Mesendoderm (in vitro differentiated cells): ENCODE measurements around the gene IGSF9B.
A peak's percentile ranks its signal among the peaks of the same experiment; 100 is the strongest.

Experiments
- DNase-seq: peaks from one replicate; pipeline ENCODE4 v3.0.0; 2013
- H2AK5ac ChIP-seq: 2 replicates; pipeline ENCODE4 v1.6.1; 2013; ENCODE audit warnings: low read length, inconsistent platforms
- H2BK120ac ChIP-seq: 2 replicates; pipeline ENCODE4 v1.6.1; 2013; ENCODE audit warnings: low read depth, mild to moderate bottlenecking, low read length, moderate library complexity, mixed read lengths
- H2BK15ac ChIP-seq: replicated peaks from 2 replicates; pipeline ENCODE4 v1.6.1; 2013; ENCODE audit warnings: low read depth, mild to moderate bottlenecking, moderate library complexity
- H2BK5ac ChIP-seq: 2 replicates; pipeline ENCODE4 v1.6.1; 2013; ENCODE audit warnings: low read length, inconsistent platforms
- H3K18ac ChIP-seq: 2 replicates; pipeline ENCODE4 v1.6.1; 2013; ENCODE audit warnings: mild to moderate bottlenecking, low read length, mixed read lengths
- H3K23ac ChIP-seq: one replicate; pipeline ENCODE4 v1.6.1; 2013; ENCODE audit warnings: low read length
- H3K27ac ChIP-seq: 2 replicates; pipeline ENCODE4 v1.5.1; 2013; ENCODE audit warnings: low read depth, mild to moderate bottlenecking, inconsistent platforms, low read length, moderate library complexity
- H3K27me3 ChIP-seq: 2 replicates; pipeline ENCODE4 v1.6.1; 2013; ENCODE audit warnings: low read length, control low read depth, mild to moderate bottlenecking, inconsistent platforms; ENCODE audit not compliant: insufficient read depth, poor library complexity
- H3K36me3 ChIP-seq: 2 replicates; pipeline ENCODE4 v1.6.1; 2013; ENCODE audit warnings: low read length, inconsistent platforms; ENCODE audit not compliant: control insufficient read depth, insufficient read depth
- H3K4ac ChIP-seq: one replicate; pipeline ENCODE4 v1.6.1; 2013; ENCODE audit warnings: low read depth, mild to moderate bottlenecking, low read length, moderate library complexity
- H3K4me1 ChIP-seq: 2 replicates; pipeline ENCODE4 v1.6.1; 2013; ENCODE audit warnings: low read depth, low read length, inconsistent platforms; ENCODE audit not compliant: control insufficient read depth
- H3K4me2 ChIP-seq: 2 replicates; pipeline ENCODE4 v1.6.1; 2013; ENCODE audit warnings: low read length
- H3K4me3 ChIP-seq: 2 replicates; pipeline ENCODE4 v1.5.1; 2013; ENCODE audit warnings: mild to moderate bottlenecking, low read length
- H3K56ac ChIP-seq: one replicate; pipeline ENCODE4 v1.6.1; 2013; ENCODE audit warnings: low read length
- H3K79me1 ChIP-seq: 2 replicates; pipeline ENCODE4 v1.6.1; 2013; ENCODE audit warnings: low read length, inconsistent platforms
- H3K79me2 ChIP-seq: 2 replicates; pipeline ENCODE4 v1.6.1; 2013; ENCODE audit warnings: mild to moderate bottlenecking, low read length; ENCODE audit not compliant: control insufficient read depth, insufficient read depth
- H3K9ac ChIP-seq: 2 replicates; pipeline ENCODE4 v1.6.1; 2013; ENCODE audit warnings: low read length, inconsistent platforms
- H4K5ac ChIP-seq: one replicate; pipeline ENCODE4 v1.6.1; 2013; ENCODE audit warnings: low read length
- H4K8ac ChIP-seq: one replicate; pipeline ENCODE4 v1.6.1; 2013; ENCODE audit warnings: low read depth, mild to moderate bottlenecking, control low read depth, low read length, moderate library complexity
- WGBS: extraction: QIAGEN DNeasy Blood & Tissue Kit; methylation state at CpG from one replicate; pipeline ENCODE4 v1.1.7; 2013; ENCODE audit warnings: low lambda C conversion rate, missing lambda C conversion rate; ENCODE audit not compliant: insufficient coverage; ENCODE audit errors: extremely low coverage; 5-methylcytosine and 5-hydroxymethylcytosine counted together

IGSF9B gene

DNA sequence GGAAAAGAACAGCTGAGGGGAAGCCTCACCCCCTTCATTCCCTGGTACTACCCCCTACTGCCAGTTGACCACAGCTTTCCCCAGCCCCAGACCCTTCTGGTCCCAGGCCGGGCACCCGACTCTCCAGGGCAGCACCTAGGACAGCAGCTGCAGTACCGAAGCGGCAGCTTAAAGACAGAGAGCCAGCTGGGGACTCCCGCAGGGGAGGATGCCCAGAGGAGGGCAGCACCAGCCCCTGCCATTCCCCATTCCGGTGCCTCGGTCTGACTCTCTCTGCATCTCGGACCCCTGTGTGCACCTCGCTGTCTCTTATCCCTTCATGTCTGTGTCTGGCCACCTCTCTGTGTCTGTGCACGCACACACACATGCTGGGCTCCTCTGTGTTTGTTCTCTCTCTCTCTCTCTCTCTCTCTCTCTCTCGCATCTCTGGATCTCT is 9.4 kb downstream of the IGSF9B start:
- H3K4me3 ChIP-seq: no peak overlapping the region
- peak; percentile 90 for DNase-seq
- H3K23ac ChIP-seq: no peak overlapping the region
- H2AK5ac ChIP-seq: no peak overlapping the region
- no peak overlapping the region for H4K5ac ChIP-seq
- peaks cover 7% of the 10 kb centered on the region for H3K79me2 ChIP-seq
- H4K8ac ChIP-seq: no peak overlapping the region
- no peak overlapping the region for H2BK5ac ChIP-seq
- no peak overlapping the region for H3K4me2 ChIP-seq
- H3K36me3 ChIP-seq: no peaks in the 10 kb centered on the region
- no peaks in the 10 kb centered on the region for H3K27me3 ChIP-seq
- no peak overlapping the region for H3K56ac ChIP-seq
- H3K18ac ChIP-seq: no peak overlapping the region
- H2BK120ac ChIP-seq: no peak overlapping the region
- WGBS: no CpG with 5 or more reads among the region's 11 CpGs
- no peak overlapping the region for H3K9ac ChIP-seq
- H3K79me1 ChIP-seq: peaks cover 5% of the 10 kb centered on the region
- peaks cover 27% of the 10 kb centered on the region for H3K4me1 ChIP-seq
- no peak overlapping the region for H3K4ac ChIP-seq
- H3K27ac ChIP-seq: no peak overlapping the region
- H2BK15ac ChIP-seq: no peak overlapping the region

DNA sequence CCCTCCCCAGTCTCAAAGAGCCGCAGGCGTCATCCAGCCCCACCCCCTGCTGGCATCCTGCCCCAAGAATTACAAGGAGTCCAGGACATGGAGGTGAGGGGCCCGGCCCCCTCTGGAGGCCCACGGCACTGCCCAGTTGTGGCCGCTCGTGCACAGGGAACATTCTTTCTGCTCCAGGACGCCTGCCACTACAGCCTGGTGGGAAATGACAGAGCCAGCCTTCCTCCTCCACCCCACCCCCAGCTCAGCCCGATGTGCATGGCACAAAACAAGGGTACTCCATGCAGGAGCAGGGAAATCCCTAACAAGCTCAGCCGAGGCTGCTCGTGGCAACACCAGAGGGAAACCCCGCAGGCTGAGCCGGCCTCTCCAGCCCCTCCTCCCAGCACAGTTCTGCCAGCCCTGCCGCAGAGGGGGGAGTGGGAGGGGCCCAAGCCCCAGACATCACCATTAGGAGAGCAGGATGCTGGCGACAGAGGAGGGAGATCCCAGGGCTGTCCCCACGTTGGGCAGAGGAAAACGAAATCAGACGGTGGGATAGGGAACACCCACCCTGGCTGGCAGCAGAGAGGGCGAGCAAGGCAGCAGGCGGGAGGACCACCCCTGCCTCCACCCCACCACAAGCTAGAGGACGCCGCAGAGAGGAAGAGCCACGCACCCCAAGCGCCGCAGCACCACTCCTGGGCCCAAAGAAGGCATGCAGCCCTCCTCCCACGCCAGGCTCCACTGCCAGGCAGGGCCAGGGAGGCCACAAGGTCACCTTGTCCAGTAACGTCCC is 10.0 kb downstream of the IGSF9B start:
- Histone ChIP-seq H3K4me1 (peaks cover 22% of the 10 kb centered on the region), H4K5ac (no peak overlapping the region), H3K23ac (no peak overlapping the region), H2BK5ac (no peak overlapping the region), H4K8ac (no peak overlapping the region), H3K4ac (no peak overlapping the region), H3K79me1 (peaks cover 4% of the 10 kb centered on the region), H2AK5ac (no peak overlapping the region), H3K4me2 (no peak overlapping the region), H3K4me3 (no peak overlapping the region), H3K56ac (no peak overlapping the region), H3K27ac (no peak overlapping the region), H2BK15ac (no peak overlapping the region), H3K18ac (no peak overlapping the region), H3K36me3 (no peaks in the 10 kb centered on the region), H3K9ac (no peak overlapping the region), H3K79me2 (peaks cover 6% of the 10 kb centered on the region), H2BK120ac (no peak overlapping the region), H3K27me3 (no peaks in the 10 kb centered on the region)
- no CpG with 5 or more reads among the region's 26 CpGs for WGBS
- DNase-seq: no peak

DNA sequence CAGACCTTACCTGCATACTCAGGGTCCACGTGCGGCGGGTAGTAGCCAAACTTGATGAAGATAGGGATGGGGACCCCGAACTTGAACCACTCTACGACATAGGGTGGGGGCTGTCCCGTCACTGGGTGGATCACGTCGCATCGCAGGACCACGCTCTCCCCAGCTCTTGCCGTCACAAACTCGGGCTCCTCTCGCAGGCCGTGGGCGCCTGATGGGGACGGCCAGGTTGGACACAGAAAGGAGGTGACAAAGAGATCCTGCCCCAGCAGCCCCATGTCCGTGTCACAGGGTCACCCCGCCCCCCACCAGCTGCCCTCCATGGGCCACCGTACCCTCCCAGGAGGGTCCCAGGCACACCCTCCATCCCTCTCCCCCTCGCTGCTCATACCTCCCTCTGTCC is 10.7 kb downstream of the IGSF9B start:
- Histone ChIP-seq H3K27ac (no peak overlapping the region), H3K4me2 (no peak overlapping the region), H3K9ac (no peak overlapping the region), H3K23ac (no peak overlapping the region), H3K79me2 (peaks cover 6% of the 10 kb centered on the region), H3K4ac (no peak overlapping the region), H3K4me1 (peaks cover 20% of the 10 kb centered on the region), H3K18ac (no peak overlapping the region), H2BK120ac (no peak overlapping the region), H3K27me3 (no peaks in the 10 kb centered on the region), H4K5ac (no peak overlapping the region), H2BK5ac (no peak overlapping the region), H3K79me1 (peaks cover 4% of the 10 kb centered on the region), H2AK5ac (no peak overlapping the region), H4K8ac (no peak overlapping the region), H2BK15ac (no peak overlapping the region), H3K36me3 (no peaks in the 10 kb centered on the region), H3K56ac (no peak overlapping the region), H3K4me3 (no peak overlapping the region)
- no CpG with 5 or more reads among the region's 20 CpGs for WGBS
- no peak for DNase-seq

DNA sequence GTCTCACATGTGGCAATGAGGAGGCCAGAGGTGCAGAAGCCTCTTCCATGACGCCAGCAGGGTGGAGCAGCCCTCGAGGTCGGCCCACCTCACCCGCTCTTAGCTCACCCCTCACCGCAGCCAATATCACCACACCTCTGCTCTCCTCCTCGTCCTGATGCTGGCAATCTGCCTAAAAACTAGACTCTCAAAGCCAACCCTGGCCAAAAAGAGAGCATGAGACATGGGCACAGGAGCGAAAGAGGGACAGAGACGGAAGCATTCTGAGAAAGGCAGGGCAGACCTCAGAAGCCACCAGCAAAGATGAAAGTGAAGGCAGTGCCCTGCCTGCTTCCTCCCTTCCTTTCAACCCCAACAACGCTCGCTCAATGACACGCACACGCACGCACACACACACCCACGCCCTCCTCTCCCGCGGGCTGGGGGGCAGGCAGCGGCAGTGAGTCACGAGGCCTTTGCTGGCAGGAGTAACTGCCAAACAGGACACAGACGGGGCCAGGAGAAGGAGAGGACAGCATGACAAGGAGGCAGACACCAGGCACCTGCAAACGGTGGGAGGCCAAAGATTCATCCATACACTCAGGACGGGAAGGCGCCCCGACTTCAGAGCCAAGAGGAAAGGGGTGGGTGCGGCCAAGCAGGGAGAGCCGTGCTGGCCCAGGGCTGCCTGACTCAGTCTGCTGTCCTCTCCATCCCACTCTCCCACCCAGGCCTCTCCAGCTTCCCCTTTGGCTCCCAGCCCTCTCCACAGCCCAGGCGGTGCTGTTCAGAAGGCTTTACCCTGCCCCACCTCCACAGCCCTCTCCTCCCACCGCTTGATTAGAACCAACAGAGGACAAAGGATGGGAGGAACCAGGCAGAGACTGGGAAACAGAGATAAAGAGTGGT is 11.4 kb downstream of the IGSF9B start:
- Histone ChIP-seq H3K56ac (no peak overlapping the region), H4K5ac (no peak overlapping the region), H3K27ac (no peak overlapping the region), H2BK120ac (no peak overlapping the region), H3K27me3 (no peaks in the 10 kb centered on the region), H3K23ac (no peak overlapping the region), H3K79me1 (peaks cover 6% of the 10 kb centered on the region), H3K79me2 (peaks cover 5% of the 10 kb centered on the region), H3K4ac (no peak overlapping the region), H2BK15ac (no peak overlapping the region), H2BK5ac (no peak overlapping the region), H4K8ac (no peak overlapping the region), H3K4me1 (peaks cover 19% of the 10 kb centered on the region), H3K4me2 (no peak overlapping the region), H3K36me3 (no peaks in the 10 kb centered on the region), H3K4me3 (no peak overlapping the region), H3K9ac (no peak overlapping the region), H3K18ac (no peak overlapping the region), H2AK5ac (no peak overlapping the region)
- no peak for DNase-seq
- WGBS: no CpG with 5 or more reads among the region's 27 CpGs

DNA sequence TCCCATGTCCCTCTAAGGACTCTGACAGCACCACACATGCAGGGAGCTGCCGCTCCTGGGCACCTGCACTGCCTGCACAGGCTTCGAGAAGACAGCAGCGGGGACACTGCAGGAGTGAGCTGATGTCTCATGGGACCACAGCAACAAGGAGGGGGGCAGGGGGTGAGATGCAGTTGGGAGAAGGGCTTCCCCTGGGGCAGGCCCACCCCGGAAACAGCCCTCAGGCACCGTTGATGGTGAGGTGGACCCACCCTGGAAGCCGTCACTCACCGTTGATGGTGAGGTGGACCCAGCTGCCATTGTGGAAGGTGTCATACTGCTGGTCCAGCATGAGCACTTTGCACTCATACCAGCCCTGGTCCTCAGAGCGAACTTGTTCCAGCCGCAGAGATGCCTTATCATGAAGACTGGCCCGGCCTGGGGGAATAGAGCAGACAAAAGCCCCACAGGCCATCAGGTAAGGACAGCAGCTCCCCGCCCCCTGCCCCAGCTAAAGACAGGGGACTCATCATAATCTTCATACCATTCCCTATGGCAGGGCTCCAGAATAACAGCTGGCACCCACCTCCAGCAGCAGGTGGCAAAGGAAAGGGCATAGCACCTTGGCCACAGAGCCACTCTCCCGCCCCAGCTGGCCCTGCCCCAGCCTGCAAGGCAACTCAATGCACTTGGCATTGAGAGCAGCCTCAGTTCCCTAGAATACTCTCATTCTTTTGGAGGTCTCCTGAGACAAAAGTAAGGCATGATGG is 12.6 kb downstream of the IGSF9B start:
- no CpG with 5 or more reads among the region's 12 CpGs for WGBS
- H3K9ac ChIP-seq: no peak overlapping the region
- no peaks in the 10 kb centered on the region for H3K36me3 ChIP-seq
- no peak overlapping the region for H3K23ac ChIP-seq
- no peak overlapping the region for H4K5ac ChIP-seq
- H3K4me2 ChIP-seq: no peak overlapping the region
- H3K27me3 ChIP-seq: no peaks in the 10 kb centered on the region
- no peak overlapping the region for H2BK120ac ChIP-seq
- no peak overlapping the region for H3K18ac ChIP-seq
- peaks cover 18% of the 10 kb centered on the region for H3K4me1 ChIP-seq
- no peak for DNase-seq
- no peak overlapping the region for H3K4me3 ChIP-seq
- peaks cover 3% of the 10 kb centered on the region for H3K79me1 ChIP-seq
- no peaks in the 10 kb centered on the region for H3K79me2 ChIP-seq
- no peak overlapping the region for H2BK15ac ChIP-seq
- no peak overlapping the region for H3K56ac ChIP-seq
- H4K8ac ChIP-seq: no peak overlapping the region
- H2BK5ac ChIP-seq: no peak overlapping the region
- H3K27ac ChIP-seq: no peak overlapping the region
- H3K4ac ChIP-seq: no peak overlapping the region
- no peak overlapping the region for H2AK5ac ChIP-seq
